Mesenteric fat pad (tissue), 1 donor: Measurements from ENCODE around the gene CACNA1D. TPM values are rescaled to one million over a fixed set of nuclear protein-coding genes. Genes with fewer than 3 reads are reported as not detected.

Source experiments
- DNase-seq: peaks from one replicate; pipeline ENCODE4 v3.0.0-alpha.2; 2020; ENCODE audit warnings: low spot score
- total RNA-seq: library from RNA; stranded (reverse); fragmentation: NEBNext Ultra II Directional; extraction: Animal tissue kit (Norgen Biotek cat#: 25700); gene quantifications from one replicate; pipeline ENCODE4 v1.2.1, GENCODE V29; 2021
- donor health status: DM: yes; HTN: yes; CAD: no.

CACNA1D gene
- total RNA-seq, 1 donor from 2014 or later, result 0.45 TPM

- DNase-seq, result no peak
Observed at GRCh38 chr3:53525765-53526703, 31.6 kb downstream of the CACNA1D start.

GRCh38 chr3:53526704-53527055 lies 32.3 kb downstream of the CACNA1D start:
- DNase-seq, result no peak

- no peak for DNase-seq
Observed at GRCh38 chr3:53530205-53530604, 35.8 kb downstream of the CACNA1D start.

- DNase-seq, result no peak
Observed at GRCh38 chr3:53531749-53532148, 37.3 kb downstream of the CACNA1D start.

- DNase-seq, result no peak
Observed at GRCh38 chr3:53533472-53533871, 39.1 kb downstream of the CACNA1D start.

GRCh38 chr3:53534216-53534615 lies 39.8 kb downstream of the CACNA1D start:
- DNase-seq, result no peak

- no peak for DNase-seq
Observed at GRCh38 chr3:53534676-53535400, 40.4 kb downstream of the CACNA1D start.

GRCh38 chr3:53536282-53536681 lies 41.9 kb downstream of the CACNA1D start:
- DNase-seq, result no peak

GRCh38 chr3:53544357-53544756 lies 49.9 kb downstream of the CACNA1D start:
- no peak for DNase-seq

GRCh38 chr3:53545310-53545995 lies 51.0 kb downstream of the CACNA1D start:
- DNase-seq, result no peak

- no peak for DNase-seq
Observed at GRCh38 chr3:53545996-53546359, 51.6 kb downstream of the CACNA1D start.

GRCh38 chr3:53547327-53547726 lies 52.9 kb downstream of the CACNA1D start:
- DNase-seq, result no peak

GRCh38 chr3:53550005-53550620 lies 55.7 kb downstream of the CACNA1D start:
- no peak for DNase-seq

GRCh38 chr3:53551324-53551723 lies 56.9 kb downstream of the CACNA1D start:
- DNase-seq, result no peak

GRCh38 chr3:53552730-53553129 lies 58.3 kb downstream of the CACNA1D start:
- no peak for DNase-seq

GRCh38 chr3:53553200-53553599 lies 58.8 kb downstream of the CACNA1D start:
- no peak for DNase-seq

GRCh38 chr3:53554559-53555067 lies 60.2 kb downstream of the CACNA1D start:
- DNase-seq, result no peak

GRCh38 chr3:53555068-53555588 lies 60.7 kb downstream of the CACNA1D start:
- DNase-seq, result no peak

GRCh38 chr3:53566461-53567145 lies 72.2 kb downstream of the CACNA1D start:
- no peak for DNase-seq

- no peak for DNase-seq
Observed at GRCh38 chr3:53570081-53570480, 75.7 kb downstream of the CACNA1D start.
